Activated T-helper 9 cell treated with anti-CD3 and anti-CD28 coated beads, Interleukin-2, amount 50 U/mL, for 16 hours (primary cell): ENCODE results near the gene SCN1B.
"Not testable (repeated sequence)": the region's sequence is repeated elsewhere in the genome, so short reads cannot be mapped to it uniquely, and the experiment has no call there.

Experiments
- DNase-seq: peaks from one replicate; pipeline ENCODE4 v3.0.0-alpha.2; 2020; ENCODE audit warnings: low read depth

SCN1B gene

DNA sequence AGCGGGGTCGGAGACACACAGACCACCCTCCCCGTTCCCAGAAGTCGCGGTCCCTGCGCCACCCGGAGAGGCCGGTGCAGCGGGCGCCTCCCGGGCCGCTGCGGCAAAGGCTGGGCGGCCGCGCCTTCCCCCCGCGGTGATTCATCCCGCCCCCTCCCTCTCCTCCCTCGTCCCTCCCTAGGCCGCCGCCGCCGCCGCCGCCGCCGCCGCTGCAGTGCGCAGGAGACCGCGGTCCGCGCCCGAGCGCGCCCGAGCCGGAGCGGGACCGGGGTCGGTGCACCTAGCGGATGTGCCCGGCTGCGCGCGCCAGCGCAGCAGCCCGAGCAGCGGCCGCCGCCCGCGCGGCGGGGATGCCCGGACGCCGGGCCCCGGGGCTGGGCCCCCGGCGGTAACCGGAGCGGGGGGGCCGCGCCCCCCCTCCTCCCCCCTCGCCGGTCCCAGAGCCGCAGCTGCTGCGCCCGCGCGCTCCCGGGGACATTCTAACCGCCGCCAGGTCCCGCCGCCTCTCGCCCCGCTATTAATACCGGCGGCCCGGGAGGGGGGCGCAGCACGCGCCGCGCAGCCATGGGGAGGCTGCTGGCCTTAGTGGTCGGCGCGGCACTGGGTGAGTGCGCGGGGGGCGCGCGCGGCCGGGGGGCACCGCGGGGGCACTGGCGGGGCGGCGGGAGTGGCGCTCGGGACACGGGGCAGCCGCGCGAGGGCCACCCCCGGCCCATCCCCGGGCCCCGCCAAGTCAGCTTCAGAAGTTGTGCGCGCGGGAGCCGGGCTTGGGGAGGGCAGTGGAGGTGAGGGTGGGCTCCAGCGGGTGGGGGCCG is at the start of gene SCN1B:
Gene SCN1B, plus strand, starts transcription at position 214 of the 815 bp plus-strand sequence. Its CDS starts 351 bp downstream, at position 565.
- DNase-seq = peak; percentile 55

DNA sequence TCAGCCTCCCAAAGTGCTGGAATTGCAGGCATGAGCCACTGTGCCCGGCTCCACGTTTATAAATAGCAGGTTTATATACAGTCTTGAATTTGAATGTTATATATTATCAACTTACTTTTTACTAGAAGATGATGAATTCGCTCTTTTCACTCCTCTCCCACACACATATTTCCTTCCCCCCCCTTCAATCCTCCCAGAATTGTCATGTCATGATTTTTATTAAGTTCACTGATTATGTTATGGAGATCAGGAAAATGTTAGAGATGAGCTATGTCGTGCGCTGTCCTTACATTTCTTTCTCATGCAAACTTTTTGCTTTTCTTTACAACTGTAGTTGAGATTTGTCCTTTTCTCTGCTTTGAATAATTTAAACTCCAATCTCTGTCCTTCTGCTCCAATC is 48.0 kb upstream of the SCN1B start:
- DNase-seq = no peak

DNA sequence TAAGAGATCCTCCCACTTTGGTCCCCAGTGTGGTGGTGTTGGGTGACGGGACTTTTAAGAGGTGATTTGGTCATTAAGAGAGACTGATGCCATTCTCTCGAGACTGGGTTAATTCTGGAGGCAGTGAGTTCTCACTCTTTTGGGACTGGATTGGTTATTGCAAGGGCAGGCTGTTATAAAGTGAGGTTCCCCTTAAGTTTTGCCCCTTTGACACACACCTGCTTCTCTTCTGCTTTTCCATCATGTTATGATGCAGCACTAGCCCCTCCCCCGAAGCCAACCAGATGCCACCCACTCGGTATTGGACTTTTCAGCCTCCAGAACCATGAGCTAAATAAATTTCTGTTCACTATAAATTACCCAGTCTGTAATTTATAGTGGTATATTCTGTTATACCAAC is 46.5 kb upstream of the SCN1B start:
- DNase-seq = no peak

DNA sequence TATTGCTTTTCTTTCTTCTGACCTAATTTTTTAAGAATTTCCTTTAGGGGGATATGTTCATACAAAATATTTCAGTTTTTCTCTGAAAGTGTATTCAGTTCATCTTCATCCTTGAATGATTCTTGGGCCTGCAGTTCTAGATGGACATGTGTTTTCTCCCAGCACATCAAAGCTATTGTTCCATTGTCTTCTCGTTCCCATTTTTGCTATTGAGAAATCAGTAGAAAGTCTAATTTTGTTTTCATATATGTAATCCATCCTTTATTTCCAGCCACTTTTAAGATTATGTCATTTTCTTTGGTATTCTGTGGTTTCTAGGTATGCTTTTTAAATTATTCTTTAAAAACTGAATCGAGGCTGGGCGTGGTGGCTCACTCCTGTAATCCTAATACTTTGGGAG is 46.0 kb upstream of the SCN1B start:
- DNase-seq = no peak

DNA sequence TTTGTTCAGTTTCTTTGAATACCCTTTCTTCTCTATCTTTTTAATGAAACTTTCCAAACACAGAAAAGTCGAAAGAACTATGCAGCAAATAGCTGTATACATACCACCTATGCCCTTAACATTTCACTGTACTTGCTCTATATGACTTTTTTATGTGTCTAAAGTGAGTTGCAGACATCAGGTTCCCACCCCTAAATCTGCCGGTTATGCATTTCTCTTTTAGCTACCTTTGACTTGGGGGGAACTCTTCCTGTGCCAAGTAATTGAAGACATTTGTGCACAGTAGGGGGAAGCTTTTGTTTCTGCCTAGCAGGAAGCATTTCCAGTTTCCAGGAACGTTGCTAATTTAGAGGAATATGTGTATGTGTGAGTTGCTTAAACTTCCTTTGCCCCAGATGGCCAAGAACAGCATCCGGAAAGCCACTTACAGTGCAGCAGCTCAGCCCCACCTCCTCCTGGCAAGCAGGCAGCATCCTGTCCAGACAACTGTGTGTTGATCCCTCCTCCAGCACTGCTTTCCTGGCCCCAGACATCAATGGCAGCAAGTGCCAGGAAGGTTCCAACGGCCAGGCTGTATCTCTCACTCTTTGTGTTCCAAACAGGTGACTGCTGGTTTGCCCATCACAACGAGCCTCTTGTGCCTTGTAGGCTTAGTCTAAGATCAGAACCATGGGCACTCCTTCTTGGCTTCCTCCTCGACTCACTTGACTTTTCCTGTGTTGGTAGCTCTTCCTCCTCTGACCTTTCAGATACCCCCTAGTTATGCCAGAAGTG is 44.8 kb upstream of the SCN1B start:
- DNase-seq = no peak

DNA sequence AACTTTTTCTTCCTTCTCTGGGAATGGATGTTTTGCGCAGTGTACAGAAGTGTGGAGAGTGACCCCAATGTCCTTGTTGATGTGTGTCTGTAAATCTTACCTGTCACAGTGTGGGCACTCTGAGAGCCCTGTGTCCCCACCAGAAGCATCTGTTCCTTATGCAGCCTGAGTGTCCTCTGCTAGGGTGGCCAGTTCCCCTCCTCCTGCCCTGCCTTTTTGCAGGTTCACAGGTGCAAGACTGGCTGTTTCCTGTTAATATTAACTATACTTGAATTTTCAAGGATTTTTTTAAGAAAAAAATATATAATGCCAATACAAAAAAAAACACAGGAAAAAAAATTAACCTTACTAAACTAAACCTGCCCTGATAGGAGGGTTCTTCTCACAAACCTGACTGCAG is 42.2 kb upstream of the SCN1B start:
- no peak for DNase-seq

DNA sequence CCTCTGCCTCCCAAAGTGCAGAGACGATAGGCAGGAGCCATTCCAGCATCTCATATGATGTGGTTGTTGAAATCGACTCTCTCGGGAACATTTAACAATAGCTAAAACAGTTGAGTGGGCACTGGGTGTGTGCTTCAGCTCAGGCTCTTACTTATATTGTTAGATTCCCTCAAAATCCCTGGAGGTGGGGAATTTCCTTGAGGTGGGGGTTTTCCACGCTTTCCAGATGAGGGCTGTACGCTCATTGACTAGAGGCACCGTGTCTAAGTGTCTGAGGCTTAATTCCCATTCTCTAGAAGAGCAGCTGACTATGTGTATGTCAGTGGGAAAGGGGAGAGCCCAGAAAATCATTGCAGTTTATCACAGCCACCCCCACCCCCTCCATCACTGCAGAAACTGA is 41.0 kb upstream of the SCN1B start:
- DNase-seq = no peak

DNA sequence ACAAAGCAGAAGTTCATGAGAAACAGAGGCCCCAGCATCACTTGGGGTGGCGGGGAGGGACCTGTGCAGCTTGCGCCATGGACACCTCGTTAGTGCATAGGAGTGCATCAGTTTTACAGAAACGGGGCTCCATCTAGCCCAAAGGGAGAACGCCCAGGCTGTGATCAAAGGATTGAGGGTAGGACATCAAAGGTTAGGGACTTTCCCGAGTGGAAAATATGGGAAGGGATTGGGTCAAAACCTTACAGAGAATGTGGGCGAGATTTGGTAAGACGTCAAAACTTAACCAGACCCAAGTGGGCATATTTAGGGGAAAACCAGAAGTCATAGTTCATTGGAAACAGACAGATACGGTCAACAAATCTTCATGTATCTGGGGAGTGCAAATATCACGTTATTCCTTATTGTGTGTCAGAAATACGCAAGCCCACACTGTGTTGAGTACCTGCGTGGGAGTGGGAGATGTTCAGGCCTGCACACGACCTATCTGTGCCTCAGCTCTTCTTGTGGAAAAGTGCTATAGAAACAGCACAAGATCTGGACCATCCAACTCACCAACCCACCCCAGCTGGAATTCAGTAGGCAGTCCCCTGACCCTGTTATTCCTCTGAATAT is 39.6 kb upstream of the SCN1B start:
- no peak for DNase-seq

DNA sequence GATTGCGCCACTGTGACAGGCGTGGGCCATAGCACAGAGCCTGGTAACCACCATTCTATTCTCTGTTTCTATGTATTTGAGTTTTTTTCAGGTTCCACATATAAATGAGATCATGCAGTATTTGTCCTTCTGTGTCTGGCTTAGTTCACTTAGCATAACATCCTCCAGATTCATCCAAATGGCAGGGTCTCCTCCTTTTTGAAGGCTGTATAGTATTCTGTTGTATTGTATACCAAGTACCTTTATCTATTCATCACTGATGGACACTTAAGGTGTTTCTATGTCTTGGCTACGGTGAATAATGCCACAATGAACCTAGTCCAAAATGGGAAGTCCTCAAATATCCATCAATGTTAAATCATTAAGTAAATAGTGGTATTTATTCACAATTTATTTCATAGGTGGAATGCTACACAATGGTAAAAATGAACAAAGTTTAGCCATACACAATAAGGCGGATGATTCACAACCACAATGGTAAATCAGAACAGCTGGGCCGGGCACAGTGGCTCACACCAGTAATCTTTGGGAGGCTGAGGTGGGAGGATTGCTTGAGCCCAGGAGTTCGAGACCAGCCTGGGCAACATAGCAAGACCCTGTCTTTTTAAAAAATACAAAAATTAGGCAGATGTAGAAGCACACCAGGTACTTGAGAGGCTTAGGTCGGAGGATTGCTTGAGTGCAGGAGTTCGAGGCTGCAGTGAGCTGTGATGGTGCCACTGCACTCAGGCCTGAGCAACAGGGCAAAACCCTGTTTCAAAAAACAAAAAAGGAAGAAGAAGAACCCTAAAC is 38.5 kb upstream of the SCN1B start:
- no peak for DNase-seq

DNA sequence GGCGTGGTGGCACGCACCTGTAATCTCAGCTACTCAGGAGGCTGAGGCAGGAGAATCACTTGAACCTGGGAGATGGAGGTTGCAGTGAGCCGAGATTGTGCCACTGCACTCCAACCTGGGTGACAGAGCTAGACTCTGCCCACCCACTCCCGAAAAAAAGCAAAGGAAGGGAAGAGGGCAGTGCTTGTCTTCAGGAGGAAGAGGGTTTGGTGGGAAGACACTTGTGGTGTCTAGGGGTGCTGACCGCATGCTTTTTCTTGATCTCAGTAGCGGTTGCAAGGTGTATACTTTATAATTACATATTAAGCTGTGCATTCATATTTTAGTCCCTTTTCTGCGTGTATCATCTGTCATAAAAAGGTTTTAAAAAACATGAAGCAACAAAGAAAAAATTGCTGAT is 37.7 kb upstream of the SCN1B start:
- not testable (repeated sequence) for DNase-seq

DNA sequence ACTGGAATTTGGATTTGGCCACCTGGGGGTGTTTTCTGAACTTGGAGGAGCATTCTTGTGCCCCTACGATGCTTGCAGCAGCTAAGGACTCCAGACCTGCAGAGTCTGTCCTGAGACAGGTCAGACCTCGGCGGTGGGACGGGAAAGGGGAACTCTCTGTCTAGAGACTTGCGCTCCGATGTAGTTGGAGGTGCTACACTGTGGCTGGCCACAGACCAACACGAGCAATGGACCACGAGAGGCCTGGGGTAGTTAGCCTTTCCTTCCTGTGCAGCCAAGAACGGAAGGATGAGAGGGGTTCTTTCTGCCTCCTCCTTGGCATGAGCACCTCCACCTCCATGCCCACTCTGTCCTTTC is 36.0 kb upstream of the SCN1B start:
- no peak for DNase-seq

DNA sequence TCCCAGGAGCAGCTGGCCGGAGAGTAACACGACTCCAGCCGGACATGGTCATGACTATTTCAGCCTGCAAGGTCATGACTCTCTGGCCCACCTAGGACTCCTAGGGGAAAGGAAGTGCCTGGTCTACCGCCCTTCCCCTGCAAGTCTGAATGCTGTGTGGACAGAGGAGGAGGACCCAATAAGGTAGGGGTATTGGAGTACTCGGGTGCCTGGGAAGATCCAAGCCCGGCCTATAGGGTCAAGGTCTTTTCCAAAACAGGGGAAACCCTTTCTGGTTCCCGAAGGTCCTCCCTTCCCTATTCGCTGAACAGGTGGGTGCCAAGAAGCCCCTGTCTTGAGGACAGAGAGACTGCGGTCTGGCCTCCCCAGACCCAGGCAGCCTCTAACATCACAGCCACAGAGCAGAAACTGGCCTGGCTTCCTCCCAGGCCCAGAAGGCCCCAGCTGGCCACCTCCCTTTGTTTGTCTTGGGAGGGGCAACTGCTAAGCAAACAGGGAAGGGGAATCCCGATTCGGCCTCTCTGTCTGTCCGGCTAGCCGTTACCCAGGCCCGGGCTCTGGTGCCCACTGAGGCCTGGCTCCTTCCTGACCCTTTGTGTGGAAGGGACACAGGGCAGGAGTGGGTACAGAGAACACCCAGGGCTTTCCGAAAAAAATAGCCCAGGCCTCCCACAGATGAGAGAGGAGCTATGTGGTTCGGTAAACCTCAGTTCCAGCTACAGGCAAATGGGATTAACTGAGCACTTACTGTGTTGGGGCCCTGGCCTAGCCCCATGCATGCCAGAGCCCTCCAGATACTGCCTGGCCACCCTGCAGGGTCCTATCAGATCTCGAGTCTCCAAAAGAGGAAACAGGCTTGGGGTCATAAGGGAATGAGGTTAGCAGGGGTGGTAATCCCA is 35.4 kb upstream of the SCN1B start:
- no peak for DNase-seq

DNA sequence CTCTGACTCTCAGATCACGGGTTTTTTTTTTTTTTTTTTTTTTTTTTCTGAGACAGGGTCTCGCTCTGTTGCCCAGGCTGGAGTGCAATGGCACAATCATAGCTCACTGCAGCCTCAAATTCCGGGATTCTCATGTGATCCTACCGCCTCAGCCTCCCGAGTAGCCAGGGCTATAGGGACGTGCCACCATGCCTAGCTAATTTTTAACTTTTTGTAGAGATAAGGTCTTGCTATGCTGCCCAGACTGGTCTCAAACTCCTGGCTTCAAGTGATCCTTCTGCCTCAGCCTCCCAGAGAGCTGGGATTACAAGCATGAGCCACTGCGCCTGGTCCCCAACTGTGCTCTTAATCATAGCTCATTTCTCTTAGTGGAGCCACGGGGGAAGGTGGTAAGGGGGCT is 34.7 kb upstream of the SCN1B start:
- DNase-seq = no peak

DNA sequence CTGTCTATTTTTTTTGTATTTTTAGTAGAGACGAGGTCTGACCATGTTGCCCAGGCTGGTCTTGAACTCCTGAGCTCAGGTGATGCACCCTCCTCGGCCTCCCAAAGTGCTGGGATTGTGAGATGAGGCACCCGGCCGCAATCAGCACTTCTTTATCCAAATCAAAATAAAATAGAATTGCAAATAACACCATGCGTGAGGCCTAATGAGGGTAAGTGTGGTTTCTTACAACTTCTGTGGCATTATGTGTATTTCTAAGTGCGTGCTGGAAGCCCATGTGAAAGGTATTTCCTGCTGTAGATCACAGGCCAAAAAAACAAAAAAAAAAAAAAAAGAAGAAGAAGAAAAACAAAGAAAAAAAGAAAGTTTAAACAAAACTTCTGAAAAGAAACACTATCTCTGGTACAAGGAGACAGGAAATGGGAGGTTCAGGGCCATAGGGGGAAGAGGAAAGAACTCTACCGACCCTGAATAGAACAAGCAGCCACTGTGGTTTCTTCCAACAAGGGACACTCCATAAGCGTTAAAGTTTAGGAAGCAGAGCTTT is 33.1 kb upstream of the SCN1B start:
- DNase-seq = no peak

DNA sequence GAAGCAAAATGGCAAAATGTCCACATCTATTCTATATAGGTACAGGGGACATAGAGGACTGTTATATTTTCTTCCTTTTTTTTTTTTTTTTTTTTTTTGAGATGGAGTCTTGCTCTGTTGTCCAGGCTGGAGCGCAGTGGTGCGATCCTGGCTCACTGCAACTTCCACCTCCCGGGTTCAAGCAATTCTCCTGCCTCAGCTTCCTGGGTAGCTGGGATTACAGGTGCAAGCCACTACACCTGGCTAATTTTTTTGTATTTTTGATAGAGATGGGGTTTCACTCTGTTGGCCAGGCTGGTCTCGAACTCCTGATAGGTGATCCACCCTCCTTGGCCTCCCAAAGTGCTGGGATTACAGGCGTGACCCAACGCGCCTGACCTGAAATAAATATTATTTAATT is 32.0 kb upstream of the SCN1B start:
- DNase-seq = not testable (repeated sequence)

DNA sequence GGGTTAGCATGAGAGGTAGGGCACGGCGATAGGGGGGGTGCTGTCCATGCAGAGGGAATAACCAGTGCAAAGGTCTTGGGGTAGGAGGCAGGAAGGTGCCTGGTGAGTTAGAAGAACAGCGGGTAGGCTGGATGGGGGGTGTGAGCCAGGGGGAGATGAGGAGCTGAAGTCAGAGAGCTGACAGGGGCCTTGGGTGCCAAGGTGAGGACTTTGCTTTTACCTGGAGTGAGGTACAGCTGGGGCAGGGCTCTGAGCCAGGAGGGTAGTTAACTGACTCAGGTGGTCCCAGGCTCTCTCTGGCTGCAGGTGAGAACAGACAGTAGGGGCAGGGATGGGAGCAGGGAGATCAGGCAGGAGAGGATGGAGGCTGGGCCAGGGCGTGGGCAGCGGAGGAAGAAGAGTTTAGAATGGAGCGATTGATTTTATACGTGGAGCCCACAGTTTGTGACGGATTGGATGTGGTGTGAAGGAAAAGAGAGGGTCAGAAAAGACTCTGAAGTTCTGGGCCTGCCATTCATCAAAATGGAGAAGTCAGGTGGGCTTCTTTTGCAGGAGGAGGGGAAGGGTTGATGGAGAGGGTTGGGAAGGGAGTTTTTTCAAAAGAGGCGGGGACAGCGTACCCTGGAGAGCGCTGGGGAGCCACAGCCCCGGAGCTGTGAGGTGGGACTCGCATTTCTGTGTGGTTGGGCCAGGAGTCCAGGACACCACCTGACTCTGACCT is 31.3 kb upstream of the SCN1B start:
- DNase-seq = no peak

DNA sequence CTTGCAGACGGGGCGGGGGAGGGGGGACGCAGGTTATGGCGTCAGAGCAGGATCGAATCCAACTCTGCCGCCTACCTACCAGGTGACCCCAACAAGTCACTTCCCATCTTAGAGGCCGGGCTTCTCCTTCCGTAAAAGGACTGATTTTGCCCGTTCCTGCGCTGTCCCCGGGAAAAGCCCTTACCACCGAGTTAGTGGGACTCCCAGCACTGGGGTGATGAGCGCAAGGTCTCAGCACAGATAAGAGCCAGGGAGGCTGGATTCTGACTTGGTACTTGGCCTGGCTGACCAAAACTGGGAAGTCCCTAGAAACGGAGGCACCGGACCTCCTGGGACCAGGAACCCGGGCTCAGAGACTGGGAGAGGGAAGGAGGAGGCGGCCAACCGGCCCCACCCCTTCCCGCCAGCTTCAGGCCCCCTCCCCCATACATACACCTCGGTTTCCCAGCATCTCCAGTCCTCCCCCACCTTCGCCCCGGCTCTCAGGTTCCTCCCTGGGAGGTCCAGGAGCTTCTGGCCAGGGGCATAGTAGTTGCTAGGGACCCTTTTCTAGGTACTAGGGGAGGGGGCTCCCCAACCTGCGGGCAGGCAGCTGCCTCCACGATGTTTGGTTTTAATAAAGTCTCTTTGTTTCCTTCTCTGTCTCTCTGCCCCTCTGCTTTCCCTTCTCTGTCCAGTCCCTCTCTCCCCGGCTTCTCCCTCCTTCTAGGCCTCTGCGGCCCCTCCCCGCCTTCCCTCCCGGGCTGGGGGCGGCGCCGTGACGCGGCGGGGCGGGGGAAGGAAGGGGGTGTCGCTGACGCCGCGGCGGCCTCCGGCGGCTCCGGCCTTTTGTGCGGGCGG is 30.6 kb upstream of the SCN1B start, which contains the start of gene GRAMD1A:
Gene GRAMD1A, plus strand, starts transcription at position 826 of the 840 bp plus-strand sequence. CDS start 156 bp downstream, outside the sequence.
- peak; percentile 66 for DNase-seq

DNA sequence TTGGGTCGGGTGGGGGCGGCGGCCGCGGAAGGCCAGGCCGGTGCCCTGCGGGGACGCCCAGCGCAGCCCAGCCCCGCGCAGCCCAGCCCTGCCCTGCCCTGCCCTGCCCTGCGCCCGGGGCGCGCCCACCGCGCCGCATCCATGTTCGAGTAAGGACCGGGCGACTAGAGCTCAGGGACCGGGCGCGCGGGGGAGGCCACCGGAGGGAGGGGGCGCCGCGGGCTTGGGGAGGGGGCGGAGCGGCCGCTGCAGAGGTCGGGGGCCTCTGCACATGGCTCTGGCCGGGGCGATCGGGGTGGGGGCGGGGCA is 30.0 kb upstream of the SCN1B start:
- no peak for DNase-seq
